Astrocyte (in vitro differentiated cells and primary cell): ENCODE results near the gene FAM221A. TPM values are rescaled to one million over a fixed set of nuclear protein-coding genes. Genes with fewer than 3 reads are reported as not detected.

ENCODE experiments used
- DNase-seq: peaks from one replicate; pipeline ENCODE4 v3.0.0-alpha.2; 2010; ENCODE audit warnings: low read depth
- FAIRE-seq: peaks from 2 replicates; lab custom pipeline; 2011; peaks lifted over from hg19 to GRCh38; lab: Jason Lieb, UNC
- H2AFZ ChIP-seq: 2 replicates; pipeline ENCODE4 v1.6.0; 2012; ENCODE audit warnings: low read depth, low read length, inconsistent platforms
- H3K27ac ChIP-seq: 2 replicates; pipeline ENCODE4 v1.5.1; 2011; ENCODE audit warnings: low read depth, low read length, inconsistent platforms
- H3K27me3 ChIP-seq: 2 replicates; pipeline ENCODE4 v1.6.0; 2011; ENCODE audit warnings: low read length, inconsistent platforms; ENCODE audit not compliant: insufficient read depth
- H3K36me3 ChIP-seq: 2 replicates; pipeline ENCODE4 v1.5.1; 2011; ENCODE audit warnings: low read length, inconsistent platforms; ENCODE audit not compliant: insufficient read depth
- H3K4me1 ChIP-seq: 2 replicates; pipeline ENCODE4 v1.5.1; 2011; ENCODE audit warnings: low read length, inconsistent platforms; ENCODE audit not compliant: insufficient read depth
- H3K4me2 ChIP-seq: 2 replicates; pipeline ENCODE4 v1.6.0; 2012; ENCODE audit warnings: low read length, inconsistent platforms
- H3K4me3 ChIP-seq: 2 replicates; pipeline ENCODE4 v1.5.1; 2011; ENCODE audit warnings: low read depth, mild to moderate bottlenecking, low read length, inconsistent platforms; ENCODE audit not compliant: insufficient read depth
- H3K79me2 ChIP-seq: 2 replicates; pipeline ENCODE4 v1.6.0; 2012; ENCODE audit warnings: mild to moderate bottlenecking, low read length, inconsistent platforms; ENCODE audit not compliant: insufficient read depth
- H3K9ac ChIP-seq: 2 replicates; pipeline ENCODE4 v1.6.0; 2012; ENCODE audit warnings: mild to moderate bottlenecking, low read length, inconsistent platforms
- H3K9me3 ChIP-seq: 2 replicates; pipeline ENCODE4 v1.5.1; 2012; ENCODE audit warnings: low read depth, mild to moderate bottlenecking, low read length, inconsistent platforms; ENCODE audit not compliant: insufficient read depth
- H4K20me1 ChIP-seq: 2 replicates; pipeline ENCODE4 v1.6.0; 2012; ENCODE audit warnings: low read length, inconsistent platforms; ENCODE audit not compliant: insufficient read depth
- H3K27ac Mint-ChIP-seq: one replicate; pipeline ENCODE4 v1.8.0; 2021; ENCODE audit warnings: mild to moderate bottlenecking, mixed read lengths; ENCODE audit not compliant: unreplicated experiment
- H3K27me3 Mint-ChIP-seq: one replicate; pipeline ENCODE4 v1.8.0; 2021; ENCODE audit warnings: low read depth, mixed read lengths; ENCODE audit not compliant: unreplicated experiment
- H3K36me3 Mint-ChIP-seq: one replicate; pipeline ENCODE4 v1.8.0; 2021; ENCODE audit warnings: low read depth, mixed read lengths; ENCODE audit not compliant: unreplicated experiment
- H3K4me1 Mint-ChIP-seq: one replicate; pipeline ENCODE4 v1.8.0; 2021; ENCODE audit warnings: low read depth, mixed read lengths; ENCODE audit not compliant: unreplicated experiment
- H3K4me3 Mint-ChIP-seq: one replicate; pipeline ENCODE4 v1.8.0; 2021; ENCODE audit warnings: mild to moderate bottlenecking, moderate library complexity, mixed read lengths; ENCODE audit not compliant: unreplicated experiment
- H3K9me3 Mint-ChIP-seq: one replicate; pipeline ENCODE4 v1.8.0; 2021; ENCODE audit warnings: mild to moderate bottlenecking, mixed read lengths; ENCODE audit not compliant: unreplicated experiment
- CTCF ChIP-seq: IDR thresholded peaks from 2 replicates; pipeline ENCODE4 v1.5.1; 2011; ENCODE audit warnings: low read depth, mild to moderate bottlenecking, inconsistent platforms, low read length, moderate library complexity; ENCODE audit not compliant: insufficient read depth
- EZH2 ChIP-seq: IDR thresholded peaks from 2 replicates; pipeline ENCODE4 v1.6.1; 2012; ENCODE audit warnings: mild to moderate bottlenecking, low read length, inconsistent platforms; ENCODE audit not compliant: insufficient read depth
- total RNA-seq: library from RNA; stranded (reverse); gene quantifications from 2 replicates; pipeline ENCODE4 v1.2.1, GENCODE V29; 2021

The FAM221A gene
- total RNA-seq, 1 donor from 2014 or later, result 3.0 TPM

- H4K20me1 ChIP-seq, result no peaks in the 10 kb centered on the region
- no peak overlapping the region for H3K4me3 ChIP-seq
- TF ChIP-seq CTCF, result no peak
- no peak for TF ChIP-seq EZH2
- FAIRE-seq (no peak), DNase-seq (no peak)
- H3K27me3 ChIP-seq, result no peaks in the 10 kb centered on the region
- H3K4me2 ChIP-seq, result no peak overlapping the region
- Mint-ChIP-seq H3K27me3 (no peaks in the 10 kb centered on the region), H3K36me3 (peaks cover 6% of the 10 kb centered on the region), H3K4me1 (no peaks in the 10 kb centered on the region), H3K4me3 (no peak overlapping the region), H3K27ac (no peak overlapping the region), H3K9me3 (peaks cover 17% of the 10 kb centered on the region)
- H3K79me2 ChIP-seq, result no peaks in the 10 kb centered on the region
- no peak overlapping the region for H2AFZ ChIP-seq
- H3K36me3 ChIP-seq, result no peaks in the 10 kb centered on the region
- H3K9me3 ChIP-seq, result no peaks in the 10 kb centered on the region
- H3K27ac ChIP-seq, result no peak overlapping the region
- no peak overlapping the region for H3K9ac ChIP-seq
- no peaks in the 10 kb centered on the region for H3K4me1 ChIP-seq
Observed at GRCh38 chr7:23746629-23747028, 66.6 kb downstream of the FAM221A start.

GRCh38 chr7:23751852-23752251, 71.9 kb downstream of the FAM221A start:
- H4K20me1 ChIP-seq, result no peaks in the 10 kb centered on the region
- H3K27me3 ChIP-seq, result no peaks in the 10 kb centered on the region
- H3K9me3 ChIP-seq, result no peaks in the 10 kb centered on the region
- DNase-seq, result no peak
- H2AFZ ChIP-seq, result no peak overlapping the region
- FAIRE-seq, result no peak
- Mint-ChIP-seq H3K9me3 (peaks cover 4% of the 10 kb centered on the region), H3K4me1 (peaks cover 7% of the 10 kb centered on the region), H3K36me3 (no peaks in the 10 kb centered on the region), H3K4me3 (no peak overlapping the region), H3K27ac (no peak overlapping the region), H3K27me3 (no peaks in the 10 kb centered on the region)
- H3K4me2 ChIP-seq, result no peak overlapping the region
- H3K4me3 ChIP-seq, result no peak overlapping the region
- H3K4me1 ChIP-seq, result no peaks in the 10 kb centered on the region
- TF ChIP-seq EZH2, result no peak
- no peak for TF ChIP-seq CTCF
- no peaks in the 10 kb centered on the region for H3K79me2 ChIP-seq
- no peaks in the 10 kb centered on the region for H3K36me3 ChIP-seq
- no peak overlapping the region for H3K27ac ChIP-seq
- H3K9ac ChIP-seq, result no peak overlapping the region

Other genes with a start within 250 kb of the FAM221A start
- gene IGF2BP3, start 209.7 kb upstream of the FAM221A start, total RNA-seq, result 69.9 and 79.5 TPM in 2 replicates
- 72.4 and 86.0 TPM in 2 replicates for gene TRA2A, start 148.2 kb upstream of the FAM221A start, total RNA-seq
- gene CCDC126, start 82.8 kb upstream of the FAM221A start, total RNA-seq, result 10.1 and 12.0 TPM in 2 replicates
- 0.20 and 0.31 TPM in 2 replicates for gene STK31, start 30.0 kb downstream of the FAM221A start, total RNA-seq